ENCODE results near the gene PPP2R5E. TPM values are rescaled to one million over a fixed set of nuclear protein-coding genes. Genes with fewer than 3 reads are reported as not detected.

Gene PPP2R5E
- total and polyA plus RNA-seq, 9 of the 15 experiments (the other 6 are each of a cell fraction or from before 2014, with no cell fraction given), result 4.2 to 30.3 (median 11.0) TPM

DNA sequence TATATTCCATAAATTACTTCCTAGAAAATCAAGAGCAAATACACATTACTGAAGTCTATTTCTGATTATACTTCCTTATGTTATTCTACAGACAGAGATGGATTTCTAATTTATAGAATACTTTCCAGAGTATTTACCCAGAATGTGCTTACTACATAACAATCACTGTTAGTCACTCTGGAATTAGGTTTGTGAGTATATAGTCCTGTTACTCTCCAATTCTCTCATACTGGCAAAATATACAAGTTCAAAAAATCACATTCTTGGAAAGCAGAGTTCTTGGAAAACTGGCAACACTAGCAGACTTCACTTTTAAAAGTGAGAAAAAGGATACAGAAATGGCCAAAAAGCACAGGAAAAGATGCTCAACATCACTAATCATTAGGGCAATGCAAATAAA is 7.3 kb downstream of the PPP2R5E start:
- no peaks in the 10 kb centered on the region for H3K9me3 ChIP-seq (replicated peaks; ENCODE audit: control insufficient read depth, insufficient read depth, low read depth, low read length)
- intact Hi-C loops (cut with micrococcal nuclease), result no loop called here
- POLR2A ChIA-PET, result no interaction called here
- H3K9ac ChIP-seq (ENCODE audit: insufficient read depth in 1 of 2, low read depth in 2 of 2, low read length in 2 of 2), result no peak overlapping the region
- H2AFZ ChIP-seq (ENCODE audit: low read depth, low read length), result no peak overlapping the region
- peaks cover 51% of the 10 kb centered on the region for H3K36me3 ChIP-seq (ENCODE audit: control insufficient read depth, insufficient read depth, low read length)
- H3K27me3 ChIP-seq (ENCODE audit: control insufficient read depth in 2 of 2, insufficient read depth in 2 of 2, low read length in 2 of 2), result no peaks in the 10 kb centered on the region
- DNase-seq (ENCODE audit: extremely low read depth in 1 of 4, low spot score in 3 of 4) (no peak), ATAC-seq (no peak), FAIRE-seq (no peak)
- in situ Hi-C loops (cut with MboI), result no loop called here
- no peak overlapping the region for H3K27ac ChIP-seq (ENCODE audit: extremely low read depth, low read depth, low read length)
- no peak overlapping the region for H3K4me3 ChIP-seq
- CTCF ChIA-PET (ENCODE audit: low intra/inter-chr PET ratio), result no interaction called here
- no TSS peak for BruUV-seq (replicated peaks)
- no peaks in the 10 kb centered on the region; a peak in 1 of 5 replicates for H3K4me1 ChIP-seq (replicated peaks in 1 of 2; ENCODE audit: control insufficient read depth in 2 of 2, insufficient read depth in 2 of 2, low read length in 2 of 2)
- H3K4me2 ChIP-seq (ENCODE audit: insufficient read depth, low read length), result no peak overlapping the region
- TF ChIP-seq RFX1 (IDR thresholded peaks at IDR 0.05), result no peak
- TF ChIP-seq TRIM25 (IDR thresholded peaks at IDR 0.05; ENCODE audit: borderline replicate concordance), result no peak
- TF ChIP-seq CEBPB (tag; IDR thresholded peaks at IDR 0.05), result no peak
- no peak for TF ChIP-seq TEAD1 (CRISPR knock-in tag; IDR thresholded peaks at IDR 0.05)
- TF ChIP-seq HDAC8 (tag; IDR thresholded peaks at IDR 0.05), result no peak
- no peak for TF ChIP-seq ELK1 (CRISPR knock-in tag; IDR thresholded peaks at IDR 0.05)
- no peak for TF ChIP-seq POLR2AphosphoS2 (IDR thresholded peaks at IDR 0.05; ENCODE audit: low read length)
- TF ChIP-seq KAT7 (CRISPR knock-in tag; IDR thresholded peaks at IDR 0.05; ENCODE audit: borderline replicate concordance), result no peak
- TF ChIP-seq KDM5B (IDR thresholded peaks at IDR 0.05; ENCODE audit: insufficient replicate concordance, low read depth, low read length), result no peak
- no peak for TF ChIP-seq ZNF212 (CRISPR knock-in tag; IDR thresholded peaks at IDR 0.05)
- no peak for TF ChIP-seq FOXP1 (CRISPR knock-in tag; IDR thresholded peaks at IDR 0.05)
- no peak for TF ChIP-seq ARHGAP35 (IDR thresholded peaks at IDR 0.05; ENCODE audit: partially characterized antibody)
- TF ChIP-seq SMARCB1 (IDR thresholded peaks at IDR 0.05; ENCODE audit: insufficient read length, low read depth), result no peak
- TF ChIP-seq CBX1 (IDR thresholded peaks at IDR 0.05; ENCODE audit: low read depth), result no peak
- no peak for TF ChIP-seq CCNT2 (IDR thresholded peaks at IDR 0.05; ENCODE audit: borderline replicate concordance, extremely low read depth, insufficient read length, low read depth, low read length)
- no peak for TF ChIP-seq NCOA2 (IDR thresholded peaks at IDR 0.05; ENCODE audit: partially characterized antibody in 2 of 2)
- TF ChIP-seq FOXA3 (CRISPR knock-in tag; conservative IDR thresholded peaks at IDR 0.05 in 1 of 2, IDR thresholded peaks at IDR 0.05 in 1 of 2), result no peak
- H3K9me1 ChIP-seq (ENCODE audit: control insufficient read depth, insufficient read depth, low read length), result no peaks in the 10 kb centered on the region
- no peaks in the 10 kb centered on the region for H4K20me1 ChIP-seq (replicated peaks; ENCODE audit: control insufficient read depth, insufficient read depth, low read length)
- peaks cover 37% of the 10 kb centered on the region for H3K79me2 ChIP-seq (ENCODE audit: control insufficient read depth, insufficient read depth, low read length)
